Measurements from ENCODE around the gene TBC1D14. TPM values are rescaled to one million over a fixed set of nuclear protein-coding genes. Genes with fewer than 3 reads are reported as not detected.

TBC1D14 gene
- polyA plus RNA-seq, 1 of the 3 experiments (the other 2 are of a cell fraction): 39.5 TPM

DNA sequence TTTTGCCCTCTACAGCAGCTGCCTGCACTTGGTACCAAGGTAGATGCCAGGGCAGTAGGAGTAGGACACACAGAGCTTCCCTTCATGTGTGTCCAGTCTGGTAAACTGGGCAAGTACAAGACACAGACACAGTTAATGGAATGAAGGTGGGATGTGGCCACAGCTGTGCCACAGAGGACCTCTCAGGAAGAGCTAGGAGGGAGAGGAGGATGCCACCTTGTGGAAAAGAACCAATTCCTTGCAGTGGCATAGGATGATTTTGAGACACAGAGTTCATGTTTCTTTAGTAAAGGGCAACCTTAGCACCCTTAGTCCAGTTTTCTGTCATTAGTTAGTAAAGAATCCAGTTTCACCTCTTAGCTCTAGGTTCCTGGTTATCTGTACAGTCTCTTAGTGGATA is 36.3 kb upstream of the TBC1D14 start (continued):
- TF ChIP-seq, protein P1, sequence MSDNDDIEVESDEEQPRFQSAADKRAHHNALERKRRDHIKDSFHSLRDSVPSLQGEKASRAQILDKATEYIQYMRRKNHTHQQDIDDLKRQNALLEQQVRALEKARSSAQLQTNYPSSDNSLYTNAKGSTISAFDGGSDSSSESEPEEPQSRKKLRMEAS (IDR thresholded peaks at IDR 0.05; ENCODE audit: low read depth): no peak

DNA sequence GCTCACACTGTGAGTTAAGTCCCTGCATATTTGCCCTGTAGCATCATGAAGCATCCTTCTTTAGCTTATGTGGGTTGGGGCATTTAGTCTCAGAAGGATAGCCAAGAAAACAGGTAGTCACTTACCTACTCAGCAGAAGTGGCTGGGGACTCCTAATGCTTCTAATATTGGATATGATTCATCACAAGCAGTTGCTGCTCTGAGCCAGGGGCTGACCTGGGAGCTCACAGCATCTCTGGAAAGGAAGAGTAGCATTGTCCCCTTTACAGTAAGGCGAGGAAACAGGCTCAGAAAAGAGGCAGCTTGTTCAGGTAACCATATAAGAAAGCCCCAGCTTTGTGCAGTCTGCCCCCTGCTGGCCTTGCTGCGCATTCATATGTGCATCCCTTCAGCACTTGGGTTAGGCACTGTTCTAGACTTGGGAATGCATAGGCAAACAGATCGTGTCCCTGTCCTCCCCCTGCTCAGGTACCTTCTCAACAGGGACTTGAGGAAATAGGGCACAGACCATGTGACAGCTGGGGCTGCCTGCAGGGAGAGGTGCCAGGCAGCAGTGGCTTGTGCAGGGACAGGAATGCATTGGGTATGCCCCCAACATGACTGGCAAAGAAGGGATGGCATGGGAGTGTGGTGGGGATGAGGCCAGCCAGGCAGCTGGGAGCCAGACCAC is 35.7 kb upstream of the TBC1D14 start:
- POLR2A ChIA-PET: interaction anchor here (1.0 to 1.2 kb wide), 3 partner anchors 9 to 164 kb away, joined by 4 to 6 read pairs (median 4); partner anchors contain the start of gene MRFAP1L1
- Histone ChIP-seq H3K4me1 (ENCODE audit: control insufficient read depth in 1 of 2, insufficient read depth in 2 of 2, low read depth in 1 of 2, low read length in 1 of 2) (no peaks in the 10 kb centered on the region), H3F3A (replicated peaks; ENCODE audit: insufficient read depth) (peaks cover 5% of the 10 kb centered on the region), H3K27me3 (ENCODE audit: insufficient read depth) (no peaks in the 10 kb centered on the region), H3K4me3 (ENCODE audit: low read depth in 2 of 2, low read length in 1 of 2) (no peak overlapping the region; a peak in 1 of 4 replicates), H3K9me2 (no peaks in the 10 kb centered on the region), H4K20me1 (ENCODE audit: insufficient read depth) (peaks cover 14% of the 10 kb centered on the region), H3K9ac (no peak overlapping the region), H3K9me3 (no peaks in the 10 kb centered on the region), H3K79me2 (ENCODE audit: insufficient read depth) (no peaks in the 10 kb centered on the region; the same call in 1 of the 2 replicates), H2AFZ (ENCODE audit: low read depth) (no peak overlapping the region), H3K27ac (ENCODE audit: low read depth in 2 of 2, low read length in 1 of 2) (no peak overlapping the region), H3K4me2 (no peak overlapping the region), H3K36me3 (replicated peaks in 1 of 2; ENCODE audit: control insufficient read depth in 1 of 2, insufficient read depth in 2 of 2, low read length in 1 of 2) (peaks cover 16 to 64% of the 10 kb centered on the region in 2 experiments)
- TF ChIP-seq EZH2phosphoT487 (IDR thresholded peaks at IDR 0.05; ENCODE audit: borderline replicate concordance, low read depth) (no peak), SMC3 (IDR thresholded peaks at IDR 0.05; ENCODE audit: low read depth, low read length) (peak; percentile 91), YY1 (IDR thresholded peaks at IDR 0.05; ENCODE audit: low read depth) (no peak), RAD21 (IDR thresholded peaks at IDR 0.05; ENCODE audit: low read length) (peak; percentile 83)
- TF ChIP-seq, protein P2, sequence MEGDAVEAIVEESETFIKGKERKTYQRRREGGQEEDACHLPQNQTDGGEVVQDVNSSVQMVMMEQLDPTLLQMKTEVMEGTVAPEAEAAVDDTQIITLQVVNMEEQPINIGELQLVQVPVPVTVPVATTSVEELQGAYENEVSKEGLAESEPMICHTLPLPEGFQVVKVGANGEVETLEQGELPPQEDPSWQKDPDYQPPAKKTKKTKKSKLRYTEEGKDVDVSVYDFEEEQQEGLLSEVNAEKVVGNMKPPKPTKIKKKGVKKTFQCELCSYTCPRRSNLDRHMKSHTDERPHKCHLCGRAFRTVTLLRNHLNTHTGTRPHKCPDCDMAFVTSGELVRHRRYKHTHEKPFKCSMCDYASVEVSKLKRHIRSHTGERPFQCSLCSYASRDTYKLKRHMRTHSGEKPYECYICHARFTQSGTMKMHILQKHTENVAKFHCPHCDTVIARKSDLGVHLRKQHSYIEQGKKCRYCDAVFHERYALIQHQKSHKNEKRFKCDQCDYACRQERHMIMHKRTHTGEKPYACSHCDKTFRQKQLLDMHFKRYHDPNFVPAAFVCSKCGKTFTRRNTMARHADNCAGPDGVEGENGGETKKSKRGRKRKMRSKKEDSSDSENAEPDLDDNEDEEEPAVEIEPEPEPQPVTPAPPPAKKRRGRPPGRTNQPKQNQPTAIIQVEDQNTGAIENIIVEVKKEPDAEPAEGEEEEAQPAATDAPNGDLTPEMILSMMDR (IDR thresholded peaks at IDR 0.05): peak; percentile 91
- peak; percentile 63 for DNase-seq
- WGBS (ENCODE audit: low lambda C conversion rate): 44% methylated on average over 3 of the region's 3 CpGs
- CTCF ChIA-PET: interaction anchor here (0.5 to 7.9 kb wide), 56 partner anchors 10 to 328 kb away, joined by 3 to 204 read pairs (median 4); partner anchors contain the start of genes BLOC1S4, KIAA0232, MRFAP1L1 and TADA2B

DNA sequence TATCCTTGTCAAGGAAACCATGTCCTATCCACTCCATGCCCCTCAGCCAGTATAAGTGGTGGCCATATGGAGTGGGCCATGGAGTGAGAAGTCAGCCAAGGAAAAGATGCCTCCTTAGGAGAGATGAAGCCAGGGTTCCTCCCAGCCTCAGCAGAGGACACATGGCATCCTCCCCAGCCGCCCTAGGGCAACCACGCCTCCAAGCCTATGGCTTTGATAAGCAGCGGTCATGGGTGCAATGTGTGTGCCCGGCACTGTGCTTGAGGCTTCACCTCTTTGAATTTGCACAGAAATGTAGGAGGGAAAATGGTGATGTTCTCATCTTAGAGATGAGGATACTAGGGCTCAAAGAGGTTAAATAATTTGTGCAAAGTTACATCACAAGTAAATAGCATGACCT is 34.6 kb upstream of the TBC1D14 start:
- no peak overlapping the region for H3K4me3 ChIP-seq (ENCODE audit: low read depth in 2 of 2, low read length in 1 of 2)
- no peak overlapping the region for H2AFZ ChIP-seq (ENCODE audit: low read depth)
- no peak overlapping the region for H3K4me2 ChIP-seq
- 92% methylated on average over 4 of the region's 4 CpGs for WGBS (ENCODE audit: low lambda C conversion rate)
- H3K36me3 ChIP-seq (replicated peaks in 1 of 2; ENCODE audit: control insufficient read depth in 1 of 2, insufficient read depth in 2 of 2, low read length in 1 of 2): peaks cover 17 to 70% of the 10 kb centered on the region in 2 experiments
- peaks cover 14% of the 10 kb centered on the region for H4K20me1 ChIP-seq (ENCODE audit: insufficient read depth)
- H3K27ac ChIP-seq (ENCODE audit: low read depth in 2 of 2, low read length in 1 of 2): no peak overlapping the region
- DNase-seq: no peak
- POLR2A ChIA-PET: no interaction called here
- no peaks in the 10 kb centered on the region; the same call in 1 of the 2 replicates for H3K79me2 ChIP-seq (ENCODE audit: insufficient read depth)
- no peaks in the 10 kb centered on the region for H3K9me2 ChIP-seq
- no peaks in the 10 kb centered on the region for H3K27me3 ChIP-seq (ENCODE audit: insufficient read depth)
- H3K9me3 ChIP-seq: no peaks in the 10 kb centered on the region
- H3K4me1 ChIP-seq (ENCODE audit: control insufficient read depth in 1 of 2, insufficient read depth in 2 of 2, low read depth in 1 of 2, low read length in 1 of 2): no peaks in the 10 kb centered on the region
- peaks cover 5% of the 10 kb centered on the region for H3F3A ChIP-seq (replicated peaks; ENCODE audit: insufficient read depth)
- TF ChIP-seq, protein P2 (IDR thresholded peaks at IDR 0.05): no peak
- TF ChIP-seq SMC3 (IDR thresholded peaks at IDR 0.05; ENCODE audit: low read depth, low read length) (no peak), NFIC (IDR thresholded peaks at IDR 0.05; ENCODE audit: borderline replicate concordance) (no peak), FOXJ3 (CRISPR knock-in tag; IDR thresholded peaks at IDR 0.05) (no peak), GABPA (IDR thresholded peaks at IDR 0.05; ENCODE audit: low read depth) (no peak), EZH2phosphoT487 (IDR thresholded peaks at IDR 0.05; ENCODE audit: borderline replicate concordance, low read depth) (no peak), MXI1 (IDR thresholded peaks at IDR 0.05; ENCODE audit: low read depth, low read length) (no peak)
- TF ChIP-seq, protein P1 (IDR thresholded peaks at IDR 0.05; ENCODE audit: low read depth): no peak
- CTCF ChIA-PET: interaction anchor here (1.0 to 7.9 kb wide), 14 partner anchors 10 to 329 kb away, joined by 3 to 204 read pairs (median 8); partner anchors contain the start of genes BLOC1S4, KIAA0232 and TADA2B
- no peak overlapping the region for H3K9ac ChIP-seq
